ENCODE results near the gene PLD6.
"Not testable (repeated sequence)": the region's sequence is repeated elsewhere in the genome, so short reads cannot be mapped to it uniquely, and the experiment has no call there.

GRCh38 chr17:17195466-17195865 is 10.7 kb downstream of the PLD6 start:
- TF ChIP-seq CTCF, POLR2A (IDR thresholded peaks at IDR 0.05): not testable (repeated sequence)
